GM23338 (cell line): ENCODE data around the gene DNAH10. TPM values are rescaled to one million over a fixed set of nuclear protein-coding genes. Genes with fewer than 3 reads are reported as not detected.

ENCODE experiments used
- ATAC-seq: fragments of 200-7000 bp; cut with Tn5 transposase; 3 replicates; pipeline ENCODE4 v1.9.1; 2020
- DNase-seq: peaks from one replicate; pipeline ENCODE4 v3.0.0-alpha.2; 2015; ENCODE audit warnings: low spot score
- H2AFZ ChIP-seq: fragments of 200-600 bp; sonication (generic); 2 replicates; pipeline ENCODE4 v1.8.0; 2016; ENCODE audit warnings: antibody characterized with exemption, mild to moderate bottlenecking, moderate library complexity
- H3F3A ChIP-seq: fragments of 200-600 bp; sonication (generic); replicated peaks from 2 replicates; pipeline ENCODE4 v1.8.0; 2017; ENCODE audit warnings: antibody characterized with exemption, mixed run types, low read depth
- H3K27ac ChIP-seq: fragments of 200-600 bp; sonication (generic); 2 replicates; pipeline ENCODE4 v1.6.1; 2016; ENCODE audit warnings: low read depth
- H3K27me3 ChIP-seq: fragments of 200-600 bp; sonication (generic); 2 replicates; pipeline ENCODE4 v1.8.0; 2016; ENCODE audit warnings: mild to moderate bottlenecking, mixed run types, moderate library complexity; ENCODE audit not compliant: insufficient read depth
- H3K36me3 ChIP-seq: fragments of 200-600 bp; sonication (generic); 2 replicates; pipeline ENCODE4 v1.8.0; 2016; ENCODE audit warnings: mild to moderate bottlenecking; ENCODE audit not compliant: insufficient read depth
- H3K4me1 ChIP-seq: fragments of 200-600 bp; sonication (generic); 2 replicates; pipeline ENCODE4 v1.8.0; 2016; ENCODE audit warnings: mild to moderate bottlenecking, moderate library complexity; ENCODE audit not compliant: insufficient read depth
- H3K4me2 ChIP-seq: fragments of 200-600 bp; sonication (generic); 2 replicates; pipeline ENCODE4 v1.7.1; 2017; ENCODE audit warnings: mixed run types
- H3K4me3 ChIP-seq: fragments of 200-600 bp; sonication (generic); 2 replicates; pipeline ENCODE4 v1.6.1; 2016; ENCODE audit warnings: mixed run types
- H3K79me2 ChIP-seq: fragments of 200-600 bp; sonication (generic); replicated peaks from 2 replicates; pipeline ENCODE4 v1.8.0; 2017; ENCODE audit warnings: mild to moderate bottlenecking; ENCODE audit not compliant: insufficient read depth
- H3K9me2 ChIP-seq: fragments of 200-600 bp; sonication (generic); 2 replicates; pipeline ENCODE4 v1.8.0; 2017; ENCODE audit not compliant: insufficient read depth
- H4K20me1 ChIP-seq: fragments of 200-600 bp; sonication (generic); replicated peaks from 2 replicates; pipeline ENCODE4 v1.8.0; 2017; ENCODE audit warnings: mild to moderate bottlenecking; ENCODE audit not compliant: insufficient read depth
- H3K27ac Mint-ChIP-seq: 2 replicates; pipeline ENCODE4 v1.8.0; 2020; ENCODE audit warnings: inconsistent platforms, mild to moderate bottlenecking, moderate library complexity, mixed read lengths
- H3K27me3 Mint-ChIP-seq: 3 replicates; pipeline ENCODE4 v1.8.0; 2022; ENCODE audit warnings: low read depth, mild to moderate bottlenecking, moderate library complexity, mixed read lengths, inconsistent platforms; ENCODE audit not compliant: insufficient read depth, poor library complexity
- H3K36me3 Mint-ChIP-seq: 3 replicates; pipeline ENCODE4 v1.8.0; 2021; ENCODE audit warnings: low read depth, mild to moderate bottlenecking, inconsistent platforms, moderate library complexity, mixed read lengths
- H3K4me1 Mint-ChIP-seq: 3 replicates; pipeline ENCODE4 v1.8.0; 2020; ENCODE audit warnings: mild to moderate bottlenecking, inconsistent platforms, mixed read lengths
- H3K4me3 Mint-ChIP-seq: 3 replicates; pipeline ENCODE4 v1.8.0; 2021; ENCODE audit warnings: moderate library complexity, mild to moderate bottlenecking, inconsistent platforms, mixed read lengths
- H3K9me3 Mint-ChIP-seq: 3 replicates; pipeline ENCODE4 v1.8.0; 2020; ENCODE audit warnings: moderate library complexity, mild to moderate bottlenecking, inconsistent platforms, mixed read lengths
- CREB1 ChIP-seq: fragments of 250-450 bp; sonication (Bioruptor Pico); IDR thresholded peaks from 2 replicates; pipeline ENCODE4 v1.5.0; 2020; ENCODE audit warnings: low read depth, mild to moderate bottlenecking, moderate library complexity
- EZH2phosphoT487 ChIP-seq: fragments of 200-600 bp; sonication (generic); IDR thresholded peaks from one replicate; pipeline ENCODE4 v1.8.1; 2018; ENCODE audit warnings: antibody characterized with exemption; ENCODE audit not compliant: unreplicated experiment
- JUNB ChIP-seq: IDR thresholded peaks from one replicate; pipeline ENCODE4 v1.6.1; 2016; ENCODE audit warnings: antibody characterized with exemption; ENCODE audit not compliant: unreplicated experiment
- NANOG ChIP-seq: IDR thresholded peaks from 2 replicates; pipeline ENCODE4 v1.6.1; 2016; ENCODE audit warnings: antibody characterized with exemption, borderline replicate concordance
- POLR2AphosphoS5 ChIP-seq: IDR thresholded peaks from 2 replicates; pipeline ENCODE4 v1.6.1; 2016; ENCODE audit warnings: antibody characterized with exemption, low read depth
- REST ChIP-seq: IDR thresholded peaks from one replicate; pipeline ENCODE4 v1.6.1; 2018; ENCODE audit warnings: antibody characterized with exemption; ENCODE audit not compliant: unreplicated experiment
- STAT1 ChIP-seq: IDR thresholded peaks from one replicate; pipeline ENCODE4 v1.6.1; 2016; ENCODE audit warnings: antibody characterized with exemption; ENCODE audit not compliant: unreplicated experiment
- ZNF114 ChIP-seq: fragments of 250-450 bp; sonication (Bioruptor Pico); IDR thresholded peaks from 2 replicates; pipeline ENCODE4 v1.5.0; 2020; ENCODE audit warnings: mild to moderate bottlenecking, moderate library complexity
- polyA plus RNA-seq: library from polyadenylated mRNA; unstranded; fragments of >200 nt; fragmentation: Nextera tagmentation; extraction: Ambion mirVana; gene quantifications from 2 replicates; pipeline ENCODE4 v1.2.1, GENCODE V29; 2016
- total RNA-seq: library from RNA; depleted of rRNA; stranded (reverse); fragments of >200 nt; shearing (Covaris generic); gene quantifications from 2 replicates; pipeline ENCODE4 v1.2.3, GENCODE V29; 2014
- TF ChIP-seq, protein P1 (sequence below): fragments of 250-450 bp; sonication (Bioruptor Pico); IDR thresholded peaks from 2 replicates; pipeline ENCODE4 v1.5.0; 2020; ENCODE audit warnings: mild to moderate bottlenecking, moderate library complexity
- TF ChIP-seq, protein P2 (sequence below): IDR thresholded peaks from 2 replicates; pipeline ENCODE4 v1.6.1; 2016; ENCODE audit warnings: antibody characterized with exemption

DNAH10 gene
- total and polyA plus RNA-seq, 2 experiments from 2014 or later, result 0.03 TPM

DNA sequence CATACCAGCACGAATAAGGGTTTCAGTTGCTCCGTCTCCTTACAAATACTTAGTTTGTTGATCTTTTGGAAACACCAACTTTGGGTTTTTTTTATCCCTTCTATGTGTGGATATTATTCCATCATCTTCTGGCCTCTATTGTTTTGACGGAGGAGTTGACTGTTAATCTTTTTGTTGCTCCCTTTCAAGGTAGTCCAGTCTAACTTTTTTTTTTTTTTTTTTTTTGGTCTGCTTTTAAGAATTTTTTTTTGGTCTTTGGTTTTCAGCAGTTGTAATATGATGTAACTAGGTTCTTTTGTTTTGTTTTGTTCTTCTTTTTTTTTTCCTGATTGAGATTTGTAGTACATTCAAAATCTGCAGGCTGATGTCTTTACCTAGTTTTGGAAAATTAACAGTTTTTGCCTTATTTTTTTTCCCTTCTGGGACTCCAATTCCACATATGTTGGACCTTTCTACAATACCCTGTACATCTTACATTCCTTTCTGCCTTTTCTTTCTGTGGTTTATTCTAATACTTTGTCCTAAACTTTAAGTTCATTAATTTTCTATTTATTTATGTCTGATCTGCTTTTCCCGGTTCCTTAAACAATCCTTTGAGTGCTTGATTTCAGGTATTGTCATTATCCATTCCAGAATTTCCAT is 54.9 kb downstream of the DNAH10 start:
- no peaks in the 10 kb centered on the region for H3K79me2 ChIP-seq
- no peak for ATAC-seq
- no peak overlapping the region for H2AFZ ChIP-seq
- no peaks in the 10 kb centered on the region for H3K36me3 ChIP-seq
- no peaks in the 10 kb centered on the region for H3K27me3 ChIP-seq
- 0 out of 2 replicates have a peak, but pooled peaks cover 5% of the 10 kb centered on the region for H3K9me2 ChIP-seq
- no peak overlapping the region for H3K4me3 ChIP-seq
- H3K4me3 Mint-ChIP-seq, result no peak overlapping the region
- DNase-seq, result no peak
- H3K4me1 ChIP-seq, result no peaks in the 10 kb centered on the region
- H4K20me1 ChIP-seq, result no peaks in the 10 kb centered on the region
- H3K4me1 Mint-ChIP-seq, result no peaks in the 10 kb centered on the region
- H3K27ac Mint-ChIP-seq, result no peak overlapping the region
- no peaks in the 10 kb centered on the region for H3F3A ChIP-seq
- H3K4me2 ChIP-seq, result no peak overlapping the region
- peaks cover 4% of the 10 kb centered on the region for H3K27me3 Mint-ChIP-seq
- H3K36me3 Mint-ChIP-seq, result no peaks in the 10 kb centered on the region; the same call in 2 of the 3 replicates
- H3K9me3 Mint-ChIP-seq, result peaks cover 24% of the 10 kb centered on the region
- H3K27ac ChIP-seq, result no peak overlapping the region
- TF ChIP-seq EZH2phosphoT487, result no peak
- no peak for TF ChIP-seq CREB1

DNA sequence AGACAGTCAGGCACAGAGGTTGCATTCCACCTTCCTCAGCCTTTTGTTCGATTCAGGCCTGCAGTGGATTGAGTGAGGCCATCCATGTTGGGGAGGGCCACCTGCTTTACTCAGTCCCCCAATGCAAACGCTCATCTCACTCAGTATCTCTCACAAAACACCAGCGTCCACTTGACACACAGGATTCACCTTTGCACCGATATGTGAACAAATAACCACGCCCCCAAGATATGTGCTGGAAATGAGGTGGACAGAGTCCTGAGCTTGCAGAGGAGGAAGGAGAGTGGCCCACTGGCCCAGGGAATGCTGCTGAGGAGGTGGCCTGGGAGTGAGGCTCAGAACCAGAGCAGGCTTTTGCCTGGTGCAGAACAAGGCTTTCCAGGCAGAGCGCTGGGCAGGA is 60.7 kb downstream of the DNAH10 start:
- Mint-ChIP-seq H3K27ac (no peak overlapping the region), H3K36me3 (peaks cover 4% of the 10 kb centered on the region; the same call in 2 of the 3 replicates), H3K4me3 (no peak overlapping the region), H3K4me1 (no peaks in the 10 kb centered on the region; the same call in 2 of the 3 replicates), H3K27me3 (peaks cover 6% of the 10 kb centered on the region), H3K9me3 (peaks cover 30% of the 10 kb centered on the region)
- DNase-seq (no peak), ATAC-seq (no peak)
- H2AFZ ChIP-seq, result no peak overlapping the region
- no peaks in the 10 kb centered on the region for H3K9me2 ChIP-seq
- no peaks in the 10 kb centered on the region; the same call in 1 of the 2 replicates for H4K20me1 ChIP-seq
- no peak overlapping the region for H3K4me2 ChIP-seq
- no peak overlapping the region for H3K4me3 ChIP-seq
- H3K4me1 ChIP-seq, result no peaks in the 10 kb centered on the region
- TF ChIP-seq CREB1 (no peak), ZNF114 (CRISPR knock-in tag) (no peak), REST (no peak), NANOG (no peak), JUNB (no peak), POLR2AphosphoS5 (no peak), STAT1 (no peak)
- TF ChIP-seq, protein P1, sequence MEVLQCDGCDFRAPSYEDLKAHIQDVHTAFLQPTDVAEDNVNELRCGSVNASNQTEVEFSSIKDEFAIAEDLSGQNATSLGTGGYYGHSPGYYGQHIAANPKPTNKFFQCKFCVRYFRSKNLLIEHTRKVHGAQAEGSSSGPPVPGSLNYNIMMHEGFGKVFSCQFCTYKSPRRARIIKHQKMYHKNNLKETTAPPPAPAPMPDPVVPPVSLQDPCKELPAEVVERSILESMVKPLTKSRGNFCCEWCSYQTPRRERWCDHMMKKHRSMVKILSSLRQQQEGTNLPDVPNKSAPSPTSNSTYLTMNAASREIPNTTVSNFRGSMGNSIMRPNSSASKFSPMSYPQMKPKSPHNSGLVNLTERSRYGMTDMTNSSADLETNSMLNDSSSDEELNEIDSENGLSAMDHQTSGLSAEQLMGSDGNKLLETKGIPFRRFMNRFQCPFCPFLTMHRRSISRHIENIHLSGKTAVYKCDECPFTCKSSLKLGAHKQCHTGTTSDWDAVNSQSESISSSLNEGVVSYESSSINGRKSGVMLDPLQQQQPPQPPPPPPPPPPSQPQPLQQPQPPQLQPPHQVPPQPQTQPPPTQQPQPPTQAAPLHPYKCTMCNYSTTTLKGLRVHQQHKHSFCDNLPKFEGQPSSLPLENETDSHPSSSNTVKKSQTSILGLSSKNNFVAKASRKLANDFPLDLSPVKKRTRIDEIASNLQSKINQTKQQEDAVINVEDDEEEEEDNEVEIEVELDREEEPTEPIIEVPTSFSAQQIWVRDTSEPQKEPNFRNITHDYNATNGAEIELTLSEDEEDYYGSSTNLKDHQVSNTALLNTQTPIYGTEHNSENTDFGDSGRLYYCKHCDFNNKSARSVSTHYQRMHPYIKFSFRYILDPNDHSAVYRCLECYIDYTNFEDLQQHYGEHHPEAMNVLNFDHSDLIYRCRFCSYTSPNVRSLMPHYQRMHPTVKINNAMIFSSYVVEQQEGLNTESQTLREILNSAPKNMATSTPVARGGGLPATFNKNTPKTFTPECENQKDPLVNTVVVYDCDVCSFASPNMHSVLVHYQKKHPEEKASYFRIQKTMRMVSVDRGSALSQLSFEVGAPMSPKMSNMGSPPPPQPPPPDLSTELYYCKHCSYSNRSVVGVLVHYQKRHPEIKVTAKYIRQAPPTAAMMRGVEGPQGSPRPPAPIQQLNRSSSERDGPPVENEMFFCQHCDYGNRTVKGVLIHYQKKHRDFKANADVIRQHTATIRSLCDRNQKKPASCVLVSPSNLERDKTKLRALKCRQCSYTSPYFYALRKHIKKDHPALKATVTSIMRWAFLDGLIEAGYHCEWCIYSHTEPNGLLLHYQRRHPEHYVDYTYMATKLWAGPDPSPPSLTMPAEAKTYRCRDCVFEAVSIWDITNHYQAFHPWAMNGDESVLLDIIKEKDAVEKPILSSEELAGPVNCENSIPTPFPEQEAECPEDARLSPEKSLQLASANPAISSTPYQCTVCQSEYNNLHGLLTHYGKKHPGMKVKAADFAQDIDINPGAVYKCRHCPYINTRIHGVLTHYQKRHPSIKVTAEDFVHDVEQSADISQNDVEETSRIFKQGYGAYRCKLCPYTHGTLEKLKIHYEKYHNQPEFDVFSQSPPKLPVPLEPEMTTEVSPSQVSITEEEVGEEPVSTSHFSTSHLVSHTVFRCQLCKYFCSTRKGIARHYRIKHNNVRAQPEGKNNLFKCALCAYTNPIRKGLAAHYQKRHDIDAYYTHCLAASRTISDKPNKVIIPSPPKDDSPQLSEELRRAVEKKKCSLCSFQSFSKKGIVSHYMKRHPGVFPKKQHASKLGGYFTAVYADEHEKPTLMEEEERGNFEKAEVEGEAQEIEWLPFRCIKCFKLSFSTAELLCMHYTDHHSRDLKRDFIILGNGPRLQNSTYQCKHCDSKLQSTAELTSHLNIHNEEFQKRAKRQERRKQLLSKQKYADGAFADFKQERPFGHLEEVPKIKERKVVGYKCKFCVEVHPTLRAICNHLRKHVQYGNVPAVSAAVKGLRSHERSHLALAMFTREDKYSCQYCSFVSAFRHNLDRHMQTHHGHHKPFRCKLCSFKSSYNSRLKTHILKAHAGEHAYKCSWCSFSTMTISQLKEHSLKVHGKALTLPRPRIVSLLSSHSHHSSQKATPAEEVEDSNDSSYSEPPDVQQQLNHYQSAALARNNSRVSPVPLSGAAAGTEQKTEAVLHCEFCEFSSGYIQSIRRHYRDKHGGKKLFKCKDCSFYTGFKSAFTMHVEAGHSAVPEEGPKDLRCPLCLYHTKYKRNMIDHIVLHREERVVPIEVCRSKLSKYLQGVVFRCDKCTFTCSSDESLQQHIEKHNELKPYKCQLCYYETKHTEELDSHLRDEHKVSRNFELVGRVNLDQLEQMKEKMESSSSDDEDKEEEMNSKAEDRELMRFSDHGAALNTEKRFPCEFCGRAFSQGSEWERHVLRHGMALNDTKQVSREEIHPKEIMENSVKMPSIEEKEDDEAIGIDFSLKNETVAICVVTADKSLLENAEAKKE (CRISPR knock-in tag), result no peak
- TF ChIP-seq, protein P2, sequence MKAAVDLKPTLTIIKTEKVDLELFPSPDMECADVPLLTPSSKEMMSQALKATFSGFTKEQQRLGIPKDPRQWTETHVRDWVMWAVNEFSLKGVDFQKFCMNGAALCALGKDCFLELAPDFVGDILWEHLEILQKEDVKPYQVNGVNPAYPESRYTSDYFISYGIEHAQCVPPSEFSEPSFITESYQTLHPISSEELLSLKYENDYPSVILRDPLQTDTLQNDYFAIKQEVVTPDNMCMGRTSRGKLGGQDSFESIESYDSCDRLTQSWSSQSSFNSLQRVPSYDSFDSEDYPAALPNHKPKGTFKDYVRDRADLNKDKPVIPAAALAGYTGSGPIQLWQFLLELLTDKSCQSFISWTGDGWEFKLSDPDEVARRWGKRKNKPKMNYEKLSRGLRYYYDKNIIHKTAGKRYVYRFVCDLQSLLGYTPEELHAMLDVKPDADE, result no peak
- H3K79me2 ChIP-seq, result no peaks in the 10 kb centered on the region
- H3K27me3 ChIP-seq, result no peaks in the 10 kb centered on the region
- no peak overlapping the region for H3K27ac ChIP-seq
- no peaks in the 10 kb centered on the region; the same call in 1 of the 2 replicates for H3K36me3 ChIP-seq
- no peaks in the 10 kb centered on the region for H3F3A ChIP-seq
